HG03025 (cell line): Measurements from ENCODE around the gene ELFN1.

Experiments used
- ATAC-seq: cut with Tn5 transposase; IDR thresholded peaks from one replicate; pipeline ENCODE4 v1.9.1; 2021; ENCODE audit warnings: mild to moderate bottlenecking, moderate library complexity; ENCODE audit not compliant: unreplicated experiment, low FRiP score

Gene ELFN1

GRCh38 chr7:1662101-1662500, 8.0 kb upstream of the ELFN1 start:
- no peak for ATAC-seq

GRCh38 chr7:1662767-1663166, 7.3 kb upstream of the ELFN1 start:
- ATAC-seq: no peak

DNA sequence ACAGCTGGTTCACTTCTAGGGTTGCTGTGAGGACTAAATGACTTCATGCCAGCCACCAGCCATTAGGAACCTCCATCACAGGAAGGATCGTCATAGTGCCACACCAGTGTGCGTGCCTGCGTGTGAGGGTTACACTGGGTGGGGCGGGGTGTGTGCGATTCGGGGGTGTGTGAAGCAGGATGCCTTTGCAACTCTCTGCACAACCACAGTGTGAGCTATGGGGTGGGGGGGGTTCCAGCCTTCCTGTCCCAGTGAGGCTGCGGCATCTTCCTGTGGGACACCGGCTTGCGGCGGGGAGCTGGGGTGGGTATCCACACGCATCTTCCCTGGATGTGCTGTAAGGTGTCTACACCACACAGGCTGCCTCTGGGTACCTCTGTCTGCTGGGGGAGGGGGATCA, 6.9 kb upstream of the ELFN1 start:
- no peak for ATAC-seq

DNA sequence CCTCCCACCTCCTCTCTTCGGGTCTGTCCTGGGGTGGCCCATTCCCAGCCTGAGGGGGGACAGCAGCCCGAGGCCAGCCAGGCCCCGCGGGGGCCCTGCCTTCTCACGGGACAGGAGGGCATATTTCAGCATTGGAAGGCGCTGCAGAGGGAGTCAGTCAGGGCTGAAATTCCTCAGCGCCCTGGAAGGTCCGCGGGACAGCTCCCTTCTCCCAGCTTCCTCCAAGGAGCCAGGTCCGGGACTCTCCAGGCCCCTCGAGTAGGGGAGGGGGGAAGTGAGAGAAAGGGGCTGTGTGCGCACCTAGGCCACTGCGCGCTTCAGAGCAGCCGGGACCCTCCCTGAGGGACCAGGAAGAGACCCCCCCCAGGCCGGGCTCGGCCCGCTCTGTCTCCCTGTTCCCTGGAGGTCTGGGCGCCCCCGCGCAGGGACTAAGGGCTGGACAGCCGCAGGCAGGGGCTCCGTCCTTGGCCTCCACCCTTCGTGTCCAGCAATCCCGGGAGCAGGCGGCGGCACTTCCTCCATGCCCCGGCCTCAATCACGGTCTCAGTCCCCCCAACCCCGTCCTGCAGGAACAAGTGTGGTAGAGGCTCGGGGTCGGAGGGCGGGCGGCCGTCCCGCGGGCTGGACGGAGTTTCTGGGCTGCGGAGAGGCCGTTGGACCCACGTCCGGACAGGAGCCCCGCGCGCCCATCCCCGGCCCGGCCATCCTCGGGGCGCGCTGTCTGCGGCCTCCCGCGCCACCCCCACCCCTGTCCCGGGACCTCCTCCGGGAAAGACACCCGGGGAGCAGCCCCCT, 6.0 kb upstream of the ELFN1 start:
- no peak for ATAC-seq

DNA sequence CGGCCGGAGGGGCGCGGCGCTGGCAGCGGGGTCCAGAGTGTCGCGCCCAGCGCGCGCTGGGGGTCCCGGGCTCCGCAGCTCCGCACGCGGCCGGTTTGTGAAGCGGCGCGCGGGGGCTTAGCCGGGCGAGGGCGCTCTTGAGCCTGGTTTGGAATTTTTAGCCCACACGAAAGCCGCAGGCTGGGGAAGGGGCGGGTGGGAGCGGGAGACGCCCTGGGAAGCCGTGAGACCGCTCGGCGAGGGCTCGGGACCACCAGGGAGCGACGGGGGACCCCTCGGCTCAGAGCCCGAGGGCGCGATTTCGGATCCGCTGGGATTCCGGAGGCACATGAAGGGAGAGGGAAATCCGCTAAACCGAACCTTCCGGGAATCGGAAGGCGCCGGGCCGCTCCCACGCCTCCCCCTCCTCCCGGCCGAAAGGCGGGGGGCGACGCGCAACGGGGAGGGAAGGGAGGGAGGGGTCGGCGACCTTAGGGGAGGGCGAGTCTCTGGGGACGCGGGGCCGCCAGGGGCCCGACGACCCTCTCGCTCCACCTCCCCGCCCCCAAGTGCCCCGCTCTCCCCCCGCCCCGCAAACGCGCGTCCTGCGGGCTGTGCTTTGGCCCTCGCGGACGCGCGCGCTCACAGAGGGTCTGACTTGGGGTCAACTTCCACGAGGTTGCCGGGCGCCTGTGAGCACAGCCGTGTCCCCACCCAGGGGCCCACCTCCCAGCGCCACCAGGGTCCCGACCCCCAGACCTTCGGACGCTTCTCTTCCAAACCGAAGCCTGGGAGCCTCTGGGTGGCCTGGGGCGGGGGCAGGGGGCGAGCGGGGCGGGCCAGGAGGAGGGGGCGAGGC, 5.1 kb upstream of the ELFN1 start:
- no peak for ATAC-seq

DNA sequence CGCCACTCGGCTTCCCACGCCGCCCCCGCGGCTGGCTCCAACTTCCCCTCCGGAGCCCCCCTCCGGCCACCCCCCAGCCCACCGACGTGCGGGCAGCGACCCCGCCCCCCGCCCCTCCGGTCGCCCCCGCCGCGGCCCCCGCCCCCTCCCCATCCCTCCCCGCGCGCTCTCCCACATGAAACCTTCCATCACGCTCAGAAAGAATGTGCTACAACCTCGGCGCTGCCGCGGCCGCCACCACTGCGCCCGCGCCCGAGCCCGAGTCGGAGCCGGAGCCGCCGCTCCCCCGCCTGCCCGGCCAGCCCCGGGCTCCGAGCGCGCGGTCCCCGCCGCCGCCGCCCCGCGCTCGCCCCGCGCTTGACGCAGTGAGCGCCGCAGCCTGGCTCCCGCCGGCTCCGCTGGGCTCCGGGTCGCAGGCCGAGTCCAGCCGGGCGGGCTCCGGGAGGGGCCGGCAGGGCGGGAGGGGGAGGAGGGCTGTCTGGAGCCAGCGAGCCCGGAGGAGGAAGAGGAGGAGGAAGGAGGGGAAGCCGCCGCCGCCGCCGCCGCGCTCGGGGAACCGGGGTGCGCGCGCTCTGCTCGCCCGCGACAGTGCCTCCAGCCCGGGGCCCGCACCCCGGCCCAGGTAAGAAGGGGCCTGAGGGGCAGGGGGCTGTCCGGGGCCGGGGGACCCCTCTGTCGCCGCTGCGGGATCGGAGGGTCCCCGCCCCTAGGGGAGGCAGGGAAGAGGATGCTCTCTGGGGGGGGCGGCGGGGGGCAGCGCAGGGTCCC, 4.3 kb upstream of the ELFN1 start:
- ATAC-seq: no peak

- no peak for ATAC-seq
Observed at GRCh38 chr7:1666317-1666822, 3.7 kb upstream of the ELFN1 start.

DNA sequence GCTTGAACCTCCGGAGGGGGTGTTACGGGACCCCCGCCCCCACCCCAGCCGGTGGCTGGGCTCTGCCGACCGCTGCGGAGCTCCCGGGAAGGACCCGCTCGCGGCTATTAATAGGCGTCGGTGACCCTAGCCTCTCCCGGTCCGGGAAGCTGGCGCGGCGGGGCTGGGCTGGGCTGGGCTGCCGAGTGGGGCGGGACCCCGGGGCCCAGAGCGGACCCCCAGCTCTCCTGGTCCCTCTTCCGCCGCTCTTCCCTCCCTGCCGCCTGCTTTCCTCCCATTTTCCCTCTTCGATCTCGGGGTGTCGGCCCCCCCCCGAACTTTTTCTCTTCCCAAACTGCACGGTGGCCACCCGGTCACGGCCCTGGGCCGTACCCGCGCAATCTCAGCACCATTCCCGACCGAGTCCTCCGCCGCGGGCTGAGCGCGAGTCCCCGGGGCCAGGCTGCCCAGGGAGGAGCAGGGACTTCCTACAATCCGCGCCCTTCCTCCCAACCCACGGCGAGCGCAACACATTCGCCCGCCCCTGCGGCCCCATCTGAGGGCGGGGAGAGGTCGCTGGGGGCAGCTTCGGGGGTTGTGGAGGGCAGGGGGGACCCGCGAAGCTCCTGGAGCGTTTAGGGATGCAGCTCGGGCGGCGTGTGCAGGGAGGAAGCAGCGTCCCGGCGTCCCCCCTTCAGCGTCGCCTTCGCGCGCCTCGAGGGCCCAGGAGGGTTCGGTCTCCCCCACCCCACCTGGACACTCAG, 3.1 kb upstream of the ELFN1 start:
- no peak for ATAC-seq

- ATAC-seq: no peak
Observed at GRCh38 chr7:1667566-1668395, 2.3 kb upstream of the ELFN1 start.

DNA sequence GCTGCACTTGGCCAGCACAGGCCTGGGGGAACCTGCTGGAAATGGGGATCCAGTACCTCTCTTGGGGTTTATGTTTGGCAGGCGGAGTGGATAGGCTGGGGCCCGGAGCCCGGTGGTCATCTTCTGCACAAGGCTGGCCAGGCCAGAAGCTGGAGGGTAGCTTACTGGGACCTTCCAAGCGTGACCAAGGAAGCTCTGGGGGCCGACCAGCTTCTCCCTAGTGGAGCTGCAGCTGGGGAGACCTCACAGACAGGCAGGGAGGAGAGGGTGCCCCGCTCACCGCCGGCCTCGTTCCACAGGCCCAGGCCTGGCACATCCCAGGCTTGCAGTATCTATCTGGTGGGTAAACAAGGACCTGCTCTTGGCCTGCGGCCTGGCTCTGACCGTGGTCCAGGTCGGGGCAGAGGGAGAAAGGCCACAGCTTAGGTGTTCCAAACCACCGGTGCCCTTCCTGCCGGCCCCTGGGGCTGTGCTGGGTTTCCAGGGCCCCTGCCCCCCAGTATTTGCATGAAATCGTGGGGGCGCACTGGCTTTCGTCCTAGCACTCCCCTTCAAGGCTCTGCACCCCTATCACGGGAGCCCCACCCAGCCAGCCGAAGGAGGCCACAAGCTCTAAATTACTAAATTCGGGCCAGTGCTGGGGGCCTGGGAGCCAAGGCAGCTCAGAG, 1.5 kb upstream of the ELFN1 start:
- ATAC-seq: no peak

- no peak for ATAC-seq
Observed at GRCh38 chr7:1669064-1669951, 769 bp upstream of the ELFN1 start.

DNA sequence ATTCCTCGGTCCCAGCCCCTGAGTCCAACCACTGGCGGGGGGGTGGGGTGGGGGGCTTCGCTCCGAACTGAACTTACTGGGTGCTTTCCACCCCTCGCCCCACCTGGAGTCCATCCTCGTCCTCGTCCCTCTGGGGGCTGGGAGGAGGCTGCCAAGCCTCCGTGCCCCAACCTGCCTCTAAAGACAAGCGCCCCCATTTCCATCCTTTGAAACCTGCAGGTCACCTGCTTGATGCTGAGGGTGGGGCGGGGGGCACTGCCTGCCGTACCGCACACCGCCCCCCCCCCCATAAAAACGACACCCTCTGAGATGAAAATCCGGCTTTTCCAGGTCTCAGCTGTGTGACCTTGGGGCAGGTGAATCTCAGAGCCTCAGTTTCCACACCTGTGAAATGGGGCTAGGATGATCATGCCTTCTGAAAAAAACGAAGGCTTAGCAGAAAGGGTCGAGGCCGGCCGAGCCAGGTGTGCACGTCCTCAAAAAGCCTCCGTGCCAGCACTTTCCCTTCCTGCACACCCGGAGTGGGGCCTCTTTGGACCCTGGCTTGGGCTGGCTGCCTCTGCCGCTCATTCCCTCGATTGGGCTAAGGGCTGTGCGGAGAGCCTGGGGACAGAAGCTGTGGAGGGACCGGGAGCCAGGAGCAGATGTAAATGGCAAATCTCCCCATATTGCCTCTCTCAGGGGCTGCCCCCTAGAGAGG, 967 bp downstream of the ELFN1 start:
- ATAC-seq: no peak

DNA sequence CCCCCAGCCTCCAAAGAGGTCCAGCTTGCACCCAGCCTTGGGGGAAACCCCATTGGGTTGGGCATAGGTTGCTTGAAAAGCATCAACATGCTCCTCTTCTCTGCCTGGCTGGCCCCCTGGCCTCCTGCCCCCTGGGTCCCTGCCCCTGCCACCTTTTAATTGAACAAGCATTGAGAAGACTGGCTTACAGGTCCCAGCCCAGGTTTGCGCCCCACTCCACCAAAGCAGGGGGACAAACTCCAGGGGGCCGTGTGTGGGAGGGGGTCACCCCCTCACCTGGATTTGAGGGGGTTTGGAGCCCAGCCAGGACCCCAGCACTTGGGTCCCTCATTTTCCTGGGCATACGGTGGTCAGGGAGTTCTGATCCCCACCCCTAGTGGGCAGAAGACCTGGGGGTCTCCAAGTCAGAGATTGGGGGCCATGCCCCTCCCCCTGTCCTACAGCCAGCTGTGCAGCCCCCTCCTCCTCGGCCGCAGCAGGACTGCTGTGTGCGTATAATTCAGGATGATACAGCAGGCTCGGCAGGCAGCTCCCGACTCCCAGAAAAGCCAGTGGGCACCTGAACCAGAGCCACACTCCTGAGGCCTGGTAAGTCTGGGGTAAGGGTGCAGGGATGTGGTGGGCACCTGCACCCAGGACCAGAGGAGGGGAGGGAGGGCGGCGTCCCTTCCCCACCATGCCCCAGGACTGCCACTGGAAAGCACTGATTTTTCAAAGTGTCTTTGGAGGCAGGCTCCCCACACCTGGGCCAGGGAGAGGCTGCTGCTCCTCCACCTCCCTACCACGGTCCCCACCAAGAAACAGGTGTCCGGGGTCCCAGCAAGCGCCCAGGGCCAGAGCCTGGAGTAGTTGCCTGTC, 1.7 kb downstream of the ELFN1 start:
- no peak for ATAC-seq

DNA sequence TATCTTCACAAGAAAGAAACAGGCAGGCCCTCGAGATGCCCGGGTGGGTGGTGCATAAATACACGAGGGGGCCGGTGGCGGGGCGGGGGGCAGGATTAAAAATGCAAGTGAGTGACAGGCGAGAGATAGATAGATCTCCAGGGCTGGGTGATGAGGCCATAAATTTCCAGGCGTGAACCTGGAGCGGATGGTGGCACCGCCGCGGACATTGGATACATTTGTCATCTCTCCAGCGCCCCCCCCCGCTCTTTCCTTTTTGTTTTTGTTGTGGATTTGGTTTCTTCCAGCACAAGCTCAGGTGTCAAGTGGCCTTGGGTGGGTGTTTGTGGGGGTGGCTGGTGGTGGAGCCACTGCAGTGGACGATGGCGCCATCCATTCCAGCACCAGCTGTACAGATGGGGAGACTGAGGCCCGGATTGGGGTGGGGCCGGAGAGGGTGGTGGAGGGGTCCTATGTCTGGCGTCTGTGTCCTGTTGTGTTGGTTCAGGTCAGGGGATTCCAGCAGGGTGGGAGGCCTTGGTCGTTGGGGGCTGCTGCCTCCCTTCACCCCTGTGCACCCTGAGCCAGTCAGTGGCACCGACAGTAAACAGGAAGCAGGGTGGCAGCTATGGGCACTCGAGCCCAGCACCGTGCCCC, 2.9 kb downstream of the ELFN1 start:
- no peak for ATAC-seq

GRCh38 chr7:1673581-1674118, 3.6 kb downstream of the ELFN1 start:
- no peak for ATAC-seq
